Thyroid gland (tissue), 4 donors: Measurements from ENCODE around the gene SYDE1. TPM values are rescaled to one million over a fixed set of nuclear protein-coding genes. Genes with fewer than 3 reads are reported as not detected.

Source experiments
- DNase-seq, 2 donors: peaks; one replicate each; pipeline ENCODE4 v3.0.0-alpha.2; 2019
- H3K27ac ChIP-seq, 3 donors: fragments of 200-600 bp; sonication (generic); 1 replicate in 2 of 3; 2 replicates in 1 of 3; pipeline ENCODE4 v1.5.1; 2016 to 2019; ENCODE audit warnings: mild to moderate bottlenecking in 1 of 3, moderate library complexity in 1 of 3
- H3K27me3 ChIP-seq: fragments of 200-600 bp; sonication (generic); one replicate; pipeline ENCODE4 v1.5.1; 2019
- H3K36me3 ChIP-seq, 2 donors: fragments of 200-600 bp; sonication (generic); one replicate each; pipeline ENCODE4 v1.5.1; 2016 to 2019
- H3K4me1 ChIP-seq, 2 donors: fragments of 200-600 bp; sonication (generic); one replicate each; pipeline ENCODE4 v1.5.1; 2017 to 2019
- H3K4me3 ChIP-seq, 3 donors: fragments of 200-600 bp; sonication (generic); replicated peaks in 1 of 3; 1 replicate in 2 of 3; 2 replicates in 1 of 3; pipeline ENCODE4 v1.5.1; 2016; ENCODE audit warnings: mild to moderate bottlenecking in 1 of 3
- H3K9me3 ChIP-seq: fragments of 200-600 bp; sonication (generic); one replicate; pipeline ENCODE4 v1.5.1; 2017
- CTCF ChIP-seq, 6 experiments: fragments of 200-600 bp in 3 of 6; fragments of 450-650 bp in 3 of 6; sonication (generic) in 3 of 6; IDR thresholded peaks; one replicate each; pipeline ENCODE4 v1.5.1; 2016 to 2019; ENCODE audit warnings: antibody characterized with exemption in 6 of 6, mild to moderate bottlenecking in 2 of 6, inconsistent platforms in 1 of 6, moderate library complexity in 1 of 6
- POLR2A ChIP-seq, 2 donors: fragments of 450-650 bp; IDR thresholded peaks; one replicate each; pipeline ENCODE4 v1.6.1; 2017; ENCODE audit warnings: antibody characterized with exemption in 2 of 2, mild to moderate bottlenecking in 2 of 2, moderate library complexity in 1 of 2
- WGBS, 2 donors: methylation state at CpG; one replicate each; pipeline ENCODE4 v1.1.5; 2017; 5-methylcytosine and 5-hydroxymethylcytosine counted together
- intact Hi-C: fragments of 100-400 bp; cut with DNase I; formaldehyde crosslinking; loops from one replicate; pipeline ENCODE4 v1.15.1; 2023
- total RNA-seq, 4 donors: library from RNA; depleted of rRNA; stranded (reverse); fragments of >200 nt; gene quantifications; one replicate each; pipeline ENCODE4 v1.2.3, GENCODE V29; 2016

SYDE1 gene
- total RNA-seq, 4 donors from 2014 or later: 12.6 to 17.9 (median 15.5) TPM

- Histone ChIP-seq H3K4me3 (no peak overlapping the region), H3K9me3 (no peaks in the 10 kb centered on the region), H3K36me3 (peaks cover 31 to 52% of the 10 kb centered on the region in 2 donors), H3K27ac (no peak overlapping the region), H3K27me3 (no peaks in the 10 kb centered on the region), H3K4me1 (peaks cover 0 to 7% of the 10 kb centered on the region in 2 donors)
- TF ChIP-seq POLR2A (IDR thresholded peaks at IDR 0.05): no peak
- no peak for TF ChIP-seq CTCF (IDR thresholded peaks at IDR 0.05)
- no peak for DNase-seq
- 88 to 94% methylated on average over 54 to 55 of the region's 58 CpGs for WGBS, 2 donors
- intact Hi-C loops: no loop called here
Measured at GRCh38 chr19:15113245-15114152, 6.3 kb downstream of the SYDE1 start.

- Histone ChIP-seq H3K36me3 (peaks cover 38 to 58% of the 10 kb centered on the region in 2 donors), H3K27me3 (no peaks in the 10 kb centered on the region), H3K9me3 (no peaks in the 10 kb centered on the region), H3K4me1 (peaks cover 0 to 7% of the 10 kb centered on the region in 2 donors), H3K27ac (no peak overlapping the region), H3K4me3 (no peak overlapping the region)
- intact Hi-C loops: no loop called here
- TF ChIP-seq POLR2A (IDR thresholded peaks at IDR 0.05): no peak
- no peak for TF ChIP-seq CTCF (IDR thresholded peaks at IDR 0.05)
- 88 to 90% methylated on average over 6 to 7 of the region's 7 CpGs for WGBS, 2 donors
- DNase-seq: no peak
Measured at GRCh38 chr19:15114153-15114540, 6.9 kb downstream of the SYDE1 start.

- Histone ChIP-seq H3K27ac (no peak overlapping the region), H3K9me3 (no peaks in the 10 kb centered on the region), H3K27me3 (no peaks in the 10 kb centered on the region), H3K4me1 (peaks cover 0 to 7% of the 10 kb centered on the region in 2 donors), H3K4me3 (no peak overlapping the region), H3K36me3 (peaks cover 45 to 66% of the 10 kb centered on the region in 2 donors)
- DNase-seq: peak; percentile 30 to 34
- 69 to 71% methylated on average over 9 to 13 of the region's 13 CpGs for WGBS, 2 donors
- TF ChIP-seq CTCF (IDR thresholded peaks at IDR 0.05) (no peak), POLR2A (IDR thresholded peaks at IDR 0.05) (no peak)
- intact Hi-C loops: no loop called here
Measured at GRCh38 chr19:15115080-15115479, 7.9 kb downstream of the SYDE1 start.

GRCh38 chr19:15115762-15116615 is 8.8 kb downstream of the SYDE1 start:
- TF ChIP-seq CTCF (IDR thresholded peaks at IDR 0.05) (no peak), POLR2A (IDR thresholded peaks at IDR 0.05) (no peak)
- Histone ChIP-seq H3K9me3 (no peaks in the 10 kb centered on the region), H3K4me1 (peaks cover 0 to 7% of the 10 kb centered on the region in 2 donors), H3K27me3 (no peaks in the 10 kb centered on the region), H3K36me3 (peaks cover 50 to 65% of the 10 kb centered on the region in 2 donors), H3K27ac (no peak overlapping the region), H3K4me3 (no peak overlapping the region)
- no peak for DNase-seq
- 93 to 94% methylated on average over 18 to 23 of the region's 23 CpGs for WGBS, 2 donors
- intact Hi-C loops: no loop called here
